Gastroesophageal sphincter (tissue), 3 donors: ENCODE measurements around the gene TEPSIN.
"Not testable (repeated sequence)": the region's sequence is repeated elsewhere in the genome, so short reads cannot be mapped to it uniquely, and the experiment has no call there.

Experiments
- EP300 ChIP-seq: sonication (generic); formaldehyde crosslinking; IDR thresholded peaks from one replicate; pipeline ENCODE4 v1.6.1; 2017; ENCODE audit warnings: antibody characterized with exemption, mild to moderate bottlenecking
- POLR2A ChIP-seq, 2 donors: fragments of 450-650 bp; IDR thresholded peaks; one replicate each; pipeline ENCODE4 v1.6.1; 2017; ENCODE audit warnings: antibody characterized with exemption in 2 of 2, mild to moderate bottlenecking in 2 of 2, moderate library complexity in 1 of 2
- TF ChIP-seq, protein P1 (sequence below), 4 experiments: fragments of 200-600 bp in 2 of 4; fragments of 450-650 bp in 2 of 4; sonication (generic) in 1 of 4; IDR thresholded peaks; one replicate each; pipeline ENCODE4 v1.5.1; 2017 to 2019; ENCODE audit warnings: antibody characterized with exemption in 4 of 4, mild to moderate bottlenecking in 2 of 4, moderate library complexity in 2 of 4

DNA sequence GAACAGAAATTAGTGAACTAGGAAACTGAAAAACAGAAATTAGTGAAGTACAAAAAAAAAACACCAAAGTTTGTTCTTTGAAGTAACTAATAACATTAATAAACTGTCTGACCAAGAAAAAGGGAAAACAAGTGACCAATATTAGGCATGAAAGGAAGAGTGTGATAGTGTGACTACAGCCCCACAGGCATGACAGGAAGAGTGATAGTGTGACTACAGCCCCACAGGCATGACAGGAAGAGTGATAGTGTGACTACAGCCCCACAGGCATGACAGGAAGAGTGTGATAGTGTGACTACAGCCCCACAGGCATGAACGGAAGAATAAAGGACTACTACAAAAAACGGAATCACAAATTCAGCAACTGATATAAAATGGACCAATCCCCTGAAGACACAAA is 11.2 kb downstream of the TEPSIN start:
- TF ChIP-seq, protein P1, sequence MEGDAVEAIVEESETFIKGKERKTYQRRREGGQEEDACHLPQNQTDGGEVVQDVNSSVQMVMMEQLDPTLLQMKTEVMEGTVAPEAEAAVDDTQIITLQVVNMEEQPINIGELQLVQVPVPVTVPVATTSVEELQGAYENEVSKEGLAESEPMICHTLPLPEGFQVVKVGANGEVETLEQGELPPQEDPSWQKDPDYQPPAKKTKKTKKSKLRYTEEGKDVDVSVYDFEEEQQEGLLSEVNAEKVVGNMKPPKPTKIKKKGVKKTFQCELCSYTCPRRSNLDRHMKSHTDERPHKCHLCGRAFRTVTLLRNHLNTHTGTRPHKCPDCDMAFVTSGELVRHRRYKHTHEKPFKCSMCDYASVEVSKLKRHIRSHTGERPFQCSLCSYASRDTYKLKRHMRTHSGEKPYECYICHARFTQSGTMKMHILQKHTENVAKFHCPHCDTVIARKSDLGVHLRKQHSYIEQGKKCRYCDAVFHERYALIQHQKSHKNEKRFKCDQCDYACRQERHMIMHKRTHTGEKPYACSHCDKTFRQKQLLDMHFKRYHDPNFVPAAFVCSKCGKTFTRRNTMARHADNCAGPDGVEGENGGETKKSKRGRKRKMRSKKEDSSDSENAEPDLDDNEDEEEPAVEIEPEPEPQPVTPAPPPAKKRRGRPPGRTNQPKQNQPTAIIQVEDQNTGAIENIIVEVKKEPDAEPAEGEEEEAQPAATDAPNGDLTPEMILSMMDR (IDR thresholded peaks at IDR 0.05), result not testable (repeated sequence)
- not testable (repeated sequence) for TF ChIP-seq POLR2A (IDR thresholded peaks at IDR 0.05); EP300
